Smooth muscle cell (in vitro differentiated cells): Measurements from ENCODE around the gene KIT. TPM values are rescaled to one million over a fixed set of nuclear protein-coding genes. Genes with fewer than 3 reads are reported as not detected.

Experiments
- DNase-seq: peaks from one replicate; lab custom pipeline; 2025; ENCODE audit not compliant: unreplicated experiment; lab: John Stamatoyannopoulos, UW
- H2AFZ ChIP-seq: fragments of 200-600 bp; sonication (generic); 2 replicates; pipeline ENCODE4 v1.6.0; 2016; ENCODE audit warnings: antibody characterized with exemption, low read depth, mild to moderate bottlenecking
- H3F3A ChIP-seq: fragments of 200-600 bp; sonication (generic); 2 replicates; pipeline ENCODE4 v1.6.0; 2017; ENCODE audit warnings: antibody characterized with exemption, low read depth
- H3K27ac ChIP-seq: fragments of 200-600 bp; sonication (generic); 2 replicates; pipeline ENCODE4 v1.5.1; 2016; ENCODE audit warnings: low read depth, mild to moderate bottlenecking
- H3K27me3 ChIP-seq: fragments of 200-600 bp; sonication (generic); 2 replicates; pipeline ENCODE4 v1.6.1; 2016; ENCODE audit warnings: low read depth, mild to moderate bottlenecking
- H3K36me3 ChIP-seq: fragments of 200-600 bp; sonication (generic); 2 replicates; pipeline ENCODE4 v1.5.1; 2016; ENCODE audit warnings: low read depth
- H3K4me1 ChIP-seq: fragments of 200-600 bp; sonication (generic); 2 replicates; pipeline ENCODE4 v1.5.1; 2016; ENCODE audit warnings: low read depth
- H3K4me2 ChIP-seq: fragments of 200-600 bp; sonication (generic); 2 replicates; pipeline ENCODE4 v1.6.0; 2016; ENCODE audit warnings: mild to moderate bottlenecking
- H3K4me3 ChIP-seq: fragments of 200-600 bp; sonication (generic); 2 replicates; pipeline ENCODE4 v1.5.1; 2016; ENCODE audit warnings: mild to moderate bottlenecking
- H3K79me2 ChIP-seq: fragments of 200-600 bp; sonication (generic); 2 replicates; pipeline ENCODE4 v1.6.0; 2016; ENCODE audit warnings: low read depth, mild to moderate bottlenecking
- H3K9ac ChIP-seq: fragments of 200-600 bp; sonication (generic); 2 replicates; pipeline ENCODE4 v1.6.0; 2016; ENCODE audit warnings: low read depth
- H3K9me3 ChIP-seq: fragments of 200-600 bp; sonication (generic); replicated peaks from 2 replicates; pipeline ENCODE4 v1.5.1; 2016; ENCODE audit warnings: low read depth
- H4K20me1 ChIP-seq: fragments of 200-600 bp; sonication (generic); 2 replicates; pipeline ENCODE4 v1.6.0; 2016; ENCODE audit warnings: low read depth
- CTCF ChIP-seq: fragments of 200-600 bp; sonication (generic); IDR thresholded peaks from 2 replicates; pipeline ENCODE4 v1.5.1; 2017; ENCODE audit warnings: borderline replicate concordance, mild to moderate bottlenecking, antibody characterized with exemption; ENCODE audit not compliant: insufficient read depth, poor library complexity, severe bottlenecking
- WGBS: methylation state at CpG from one replicate; pipeline ENCODE4 v1.1.7; 2016; ENCODE audit warnings: low lambda C conversion rate; 5-methylcytosine and 5-hydroxymethylcytosine counted together
- polyA plus RNA-seq: library from polyadenylated mRNA; unstranded; fragments of >200 nt; fragmentation: Nextera tagmentation; extraction: Ambion mirVana; gene quantifications from 2 replicates; pipeline ENCODE4 v1.2.1, GENCODE V29; 2016
- total RNA-seq: library from RNA; depleted of rRNA; stranded (reverse); fragments of >200 nt; gene quantifications from 2 replicates; pipeline ENCODE4 v1.2.3, GENCODE V29; 2014

Gene KIT
- total and polyA plus RNA-seq, 2 experiments from 2014 or later, result 3.2 to 7.0 TPM

GRCh38 chr4:54742636-54743399 lies 85.1 kb downstream of the KIT start:
- no peak overlapping the region for H3K27ac ChIP-seq
- no peak for TF ChIP-seq CTCF
- no peaks in the 10 kb centered on the region for H3K27me3 ChIP-seq
- no peak overlapping the region for H2AFZ ChIP-seq
- H3K4me1 ChIP-seq, result no peaks in the 10 kb centered on the region
- H3K79me2 ChIP-seq, result no peaks in the 10 kb centered on the region
- H4K20me1 ChIP-seq, result no peaks in the 10 kb centered on the region
- no peak overlapping the region for H3K9ac ChIP-seq
- no peak overlapping the region for H3K4me3 ChIP-seq
- no peak for DNase-seq
- no peaks in the 10 kb centered on the region for H3K9me3 ChIP-seq
- H3K36me3 ChIP-seq, result no peaks in the 10 kb centered on the region
- no peak overlapping the region for H3K4me2 ChIP-seq
- H3F3A ChIP-seq, result no peaks in the 10 kb centered on the region
- 89% methylated on average over 9 of the region's 9 CpGs for WGBS

- Histone ChIP-seq H4K20me1 (no peaks in the 10 kb centered on the region), H3F3A (no peaks in the 10 kb centered on the region), H3K4me1 (no peaks in the 10 kb centered on the region), H3K36me3 (no peaks in the 10 kb centered on the region), H3K9me3 (no peaks in the 10 kb centered on the region), H3K9ac (no peak overlapping the region), H3K27ac (no peak overlapping the region), H2AFZ (no peak overlapping the region), H3K79me2 (no peaks in the 10 kb centered on the region), H3K4me3 (no peak overlapping the region), H3K4me2 (no peak overlapping the region), H3K27me3 (no peaks in the 10 kb centered on the region)
- TF ChIP-seq CTCF, result no peak
- no peak for DNase-seq
- 90% methylated on average over 3 of the region's 3 CpGs for WGBS
These were observed 85.8 kb downstream of the KIT start for GRCh38 chr4:54743562-54743961.

- Histone ChIP-seq H3K79me2 (no peaks in the 10 kb centered on the region), H3K27me3 (no peaks in the 10 kb centered on the region), H3K4me1 (no peaks in the 10 kb centered on the region), H3F3A (no peaks in the 10 kb centered on the region), H3K9ac (no peak overlapping the region), H3K4me3 (no peak overlapping the region), H3K27ac (no peak overlapping the region), H3K4me2 (no peak overlapping the region), H3K36me3 (no peaks in the 10 kb centered on the region), H3K9me3 (no peaks in the 10 kb centered on the region), H4K20me1 (no peaks in the 10 kb centered on the region), H2AFZ (no peak overlapping the region)
- TF ChIP-seq CTCF, result no peak
- DNase-seq, result no peak
These were observed 86.7 kb downstream of the KIT start for GRCh38 chr4:54744487-54744886.
